Measurements from ENCODE around the gene PRKCQ.

Gene PRKCQ

GRCh38 chr10:6621536-6621935 lies 41.5 kb upstream of the PRKCQ start:
- no peak overlapping the region for H4K8ac ChIP-seq (ENCODE audit: low read depth, low read length)

GRCh38 chr10:6619660-6620059 lies 39.6 kb upstream of the PRKCQ start:
- no peak overlapping the region for H4K8ac ChIP-seq (ENCODE audit: low read depth, low read length)
- no peak overlapping the region for H2BK12ac ChIP-seq (ENCODE audit: low read length)
- H2AFZ ChIP-seq (ENCODE audit: insufficient read depth, low read length, poor library complexity): no peak overlapping the region
- H3K27me3 ChIP-seq (ENCODE audit: insufficient read depth, low read length): no peaks in the 10 kb centered on the region
- no peaks in the 10 kb centered on the region for H3K36me3 ChIP-seq (ENCODE audit: control insufficient read depth in 1 of 2, insufficient read depth in 2 of 2, low read length in 2 of 2)
- no peak overlapping the region for H3K18ac ChIP-seq (ENCODE audit: low read length)
- no peak overlapping the region for H3K4ac ChIP-seq (ENCODE audit: low read depth, low read length)
- no peak overlapping the region for H2BK120ac ChIP-seq (ENCODE audit: insufficient read depth, low read length, poor library complexity)
- DNase-seq: no peak
- no peak overlapping the region for H4K91ac ChIP-seq (ENCODE audit: low read depth, low read length)
- H4K12ac ChIP-seq (ENCODE audit: low read depth, low read length): no peak overlapping the region
- H3K27ac ChIP-seq (ENCODE audit: low read depth, low read length): no peak overlapping the region
- no peak overlapping the region for H3K4me3 ChIP-seq (ENCODE audit: low read depth, low read length)
- H3K4me2 ChIP-seq (ENCODE audit: low read length): no peak overlapping the region
- H3K4me1 ChIP-seq (ENCODE audit: control insufficient read depth in 1 of 2, insufficient read depth in 2 of 2, low read length in 2 of 2): peaks cover 0 to 2% of the 10 kb centered on the region in 2 experiments
- H2AK5ac ChIP-seq (ENCODE audit: low read length): no peak overlapping the region
- WGBS (ENCODE audit: extremely low coverage, insufficient coverage, insufficient read length): no CpG with 5 or more reads among the region's 12 CpGs
- no peak overlapping the region for H3K14ac ChIP-seq (ENCODE audit: low read length)
- H3K79me1 ChIP-seq (ENCODE audit: low read length): no peaks in the 10 kb centered on the region
- no peak overlapping the region for H2BK5ac ChIP-seq (ENCODE audit: low read depth, low read length, poor library complexity)
- H3K9ac ChIP-seq (ENCODE audit: low read length): no peak overlapping the region
- no peaks in the 10 kb centered on the region for H3K9me3 ChIP-seq (ENCODE audit: insufficient read depth, low read depth, low read length)
- no peaks in the 10 kb centered on the region for H3K79me2 ChIP-seq (ENCODE audit: control insufficient read depth, insufficient read depth, low read length, poor library complexity)
- H3K23ac ChIP-seq (ENCODE audit: low read length): no peak overlapping the region

More at GRCh38 chr10:6621536-6621935, 41.5 kb upstream of the PRKCQ start:
- Histone ChIP-seq H3K4me1 (ENCODE audit: control insufficient read depth in 1 of 2, insufficient read depth in 2 of 2, low read length in 2 of 2) (peaks cover 0 to 2% of the 10 kb centered on the region in 2 experiments), H3K36me3 (ENCODE audit: control insufficient read depth in 1 of 2, insufficient read depth in 2 of 2, low read length in 2 of 2) (no peaks in the 10 kb centered on the region), H3K18ac (ENCODE audit: low read length) (no peak overlapping the region), H3K23ac (ENCODE audit: low read length) (no peak overlapping the region), H2AK5ac (ENCODE audit: low read length) (no peak overlapping the region), H3K27ac (ENCODE audit: low read depth, low read length) (no peak overlapping the region), H4K91ac (ENCODE audit: low read depth, low read length) (no peak overlapping the region), H3K4me3 (ENCODE audit: low read depth, low read length) (no peak overlapping the region), H3K79me1 (ENCODE audit: low read length) (no peaks in the 10 kb centered on the region), H2BK120ac (ENCODE audit: insufficient read depth, low read length, poor library complexity) (no peak overlapping the region), H3K27me3 (ENCODE audit: insufficient read depth, low read length) (no peaks in the 10 kb centered on the region), H4K12ac (ENCODE audit: low read depth, low read length) (no peak overlapping the region), H3K9me3 (ENCODE audit: insufficient read depth, low read depth, low read length) (no peaks in the 10 kb centered on the region), H3K4me2 (ENCODE audit: low read length) (no peak overlapping the region), H3K14ac (ENCODE audit: low read length) (no peak overlapping the region), H3K9ac (ENCODE audit: low read length) (no peak overlapping the region), H3K4ac (ENCODE audit: low read depth, low read length) (no peak overlapping the region), H3K79me2 (ENCODE audit: control insufficient read depth, insufficient read depth, low read length, poor library complexity) (no peaks in the 10 kb centered on the region), H2BK12ac (ENCODE audit: low read length) (no peak overlapping the region), H2BK5ac (ENCODE audit: low read depth, low read length, poor library complexity) (no peak overlapping the region), H2AFZ (ENCODE audit: insufficient read depth, low read length, poor library complexity) (no peak overlapping the region)
- peak in 1 of 2 donors; percentile 18 for DNase-seq
- no CpG with 5 or more reads among the region's 5 CpGs for WGBS (ENCODE audit: extremely low coverage, insufficient coverage, insufficient read length)

- no peak for DNase-seq
- no peak overlapping the region for H2AFZ ChIP-seq (ENCODE audit: insufficient read depth, low read length, poor library complexity)
- no peak overlapping the region for H3K4me2 ChIP-seq (ENCODE audit: low read length)
- no peaks in the 10 kb centered on the region for H3K79me2 ChIP-seq (ENCODE audit: control insufficient read depth, insufficient read depth, low read length, poor library complexity)
- H2BK120ac ChIP-seq (ENCODE audit: insufficient read depth, low read length, poor library complexity): no peak overlapping the region
- no peaks in the 10 kb centered on the region for H3K79me1 ChIP-seq (ENCODE audit: low read length)
- H3K27ac ChIP-seq (ENCODE audit: low read depth, low read length): no peak overlapping the region
- no peak overlapping the region for H4K91ac ChIP-seq (ENCODE audit: low read depth, low read length)
- no peak overlapping the region for H3K9ac ChIP-seq (ENCODE audit: low read length)
- H4K12ac ChIP-seq (ENCODE audit: low read depth, low read length): no peak overlapping the region
- H3K23ac ChIP-seq (ENCODE audit: low read length): no peak overlapping the region
- no peak overlapping the region for H3K14ac ChIP-seq (ENCODE audit: low read length)
- H3K9me3 ChIP-seq (ENCODE audit: insufficient read depth, low read depth, low read length): no peaks in the 10 kb centered on the region
- H3K4me1 ChIP-seq (ENCODE audit: control insufficient read depth in 1 of 2, insufficient read depth in 2 of 2, low read length in 2 of 2): peaks cover 0 to 2% of the 10 kb centered on the region in 2 experiments
- no peak overlapping the region for H3K4ac ChIP-seq (ENCODE audit: low read depth, low read length)
- no peak overlapping the region for H3K18ac ChIP-seq (ENCODE audit: low read length)
- no CpG with 5 or more reads among the region's 1 CpG for WGBS (ENCODE audit: extremely low coverage, insufficient coverage, insufficient read length)
- H2BK5ac ChIP-seq (ENCODE audit: low read depth, low read length, poor library complexity): no peak overlapping the region
- H3K36me3 ChIP-seq (ENCODE audit: control insufficient read depth in 1 of 2, insufficient read depth in 2 of 2, low read length in 2 of 2): no peaks in the 10 kb centered on the region
- no peaks in the 10 kb centered on the region for H3K27me3 ChIP-seq (ENCODE audit: insufficient read depth, low read length)
- H2BK12ac ChIP-seq (ENCODE audit: low read length): no peak overlapping the region
- no peak overlapping the region for H4K8ac ChIP-seq (ENCODE audit: low read depth, low read length)
- H3K4me3 ChIP-seq (ENCODE audit: low read depth, low read length): no peak overlapping the region
- H2AK5ac ChIP-seq (ENCODE audit: low read length): no peak overlapping the region
Measured at GRCh38 chr10:6618340-6618739, 38.3 kb upstream of the PRKCQ start.

GRCh38 chr10:6617309-6618076 lies 37.4 kb upstream of the PRKCQ start:
- no peak overlapping the region for H2BK12ac ChIP-seq (ENCODE audit: low read length)
- H3K14ac ChIP-seq (ENCODE audit: low read length): no peak overlapping the region
- no peak overlapping the region for H4K8ac ChIP-seq (ENCODE audit: low read depth, low read length)
- DNase-seq: no peak
- H3K79me2 ChIP-seq (ENCODE audit: control insufficient read depth, insufficient read depth, low read length, poor library complexity): no peaks in the 10 kb centered on the region
- H3K27me3 ChIP-seq (ENCODE audit: insufficient read depth, low read length): no peaks in the 10 kb centered on the region
- H4K91ac ChIP-seq (ENCODE audit: low read depth, low read length): no peak overlapping the region
- no peaks in the 10 kb centered on the region for H3K9me3 ChIP-seq (ENCODE audit: insufficient read depth, low read depth, low read length)
- no peak overlapping the region for H2BK5ac ChIP-seq (ENCODE audit: low read depth, low read length, poor library complexity)
- no peak overlapping the region for H2BK120ac ChIP-seq (ENCODE audit: insufficient read depth, low read length, poor library complexity)
- WGBS (ENCODE audit: extremely low coverage, insufficient coverage, insufficient read length): no CpG with 5 or more reads among the region's 5 CpGs
- no peak overlapping the region for H3K18ac ChIP-seq (ENCODE audit: low read length)
- no peak overlapping the region for H3K4ac ChIP-seq (ENCODE audit: low read depth, low read length)
- H3K9ac ChIP-seq (ENCODE audit: low read length): no peak overlapping the region
- no peaks in the 10 kb centered on the region for H3K79me1 ChIP-seq (ENCODE audit: low read length)
- H3K36me3 ChIP-seq (ENCODE audit: control insufficient read depth in 1 of 2, insufficient read depth in 2 of 2, low read length in 2 of 2): no peaks in the 10 kb centered on the region
- no peak overlapping the region for H4K12ac ChIP-seq (ENCODE audit: low read depth, low read length)
- H2AK5ac ChIP-seq (ENCODE audit: low read length): no peak overlapping the region
- H3K23ac ChIP-seq (ENCODE audit: low read length): no peak overlapping the region
- no peak overlapping the region for H2AFZ ChIP-seq (ENCODE audit: insufficient read depth, low read length, poor library complexity)
- H3K4me2 ChIP-seq (ENCODE audit: low read length): no peak overlapping the region
- H3K4me3 ChIP-seq (ENCODE audit: low read depth, low read length): no peak overlapping the region
- H3K4me1 ChIP-seq (ENCODE audit: control insufficient read depth in 1 of 2, insufficient read depth in 2 of 2, low read length in 2 of 2): no peaks in the 10 kb centered on the region
- no peak overlapping the region for H3K27ac ChIP-seq (ENCODE audit: low read depth, low read length)
